Right forelimb (tissue), 1 donor: Measurements from ENCODE around the gene CAMSAP1.

Experiments
- DNase-seq: peaks from one replicate; pipeline ENCODE4 v3.0.0-alpha.2; 2018

CAMSAP1 gene

DNA sequence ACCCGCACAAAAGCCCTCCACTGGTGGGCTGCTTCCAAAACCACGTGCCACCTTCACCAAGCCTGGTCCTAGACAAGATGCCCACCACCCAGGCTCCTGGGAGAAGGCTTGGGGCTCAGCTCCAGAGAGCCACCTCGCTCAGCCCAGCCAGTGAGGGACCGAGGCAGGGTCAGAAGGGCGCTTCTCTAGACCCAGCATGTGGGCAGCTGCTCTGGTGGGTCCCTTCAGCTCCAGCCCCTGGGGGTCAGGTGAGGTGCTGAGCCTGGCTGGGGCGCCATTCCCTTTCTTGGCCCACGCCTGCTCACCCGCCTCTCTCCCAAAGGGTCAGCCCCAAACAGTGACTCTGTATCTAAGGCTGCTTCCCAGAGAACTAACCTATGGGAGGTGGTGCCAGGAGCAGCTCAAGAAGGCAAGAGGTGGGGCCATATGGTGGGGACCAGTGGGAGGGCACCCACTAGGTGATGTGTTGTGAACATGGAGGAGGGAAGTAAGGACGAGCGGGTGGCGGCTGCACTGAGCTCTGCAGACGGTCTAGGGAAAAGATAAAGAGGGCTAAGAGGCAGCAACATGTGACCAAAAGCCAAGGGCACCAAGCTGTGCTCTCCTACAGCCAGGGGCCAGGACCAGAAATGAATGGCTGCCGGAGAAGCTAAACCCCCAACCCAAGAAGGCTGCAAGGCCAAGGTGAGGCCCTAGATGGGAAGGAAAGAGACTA, 79.3 kb downstream of the CAMSAP1 start:
- no peak for DNase-seq

DNA sequence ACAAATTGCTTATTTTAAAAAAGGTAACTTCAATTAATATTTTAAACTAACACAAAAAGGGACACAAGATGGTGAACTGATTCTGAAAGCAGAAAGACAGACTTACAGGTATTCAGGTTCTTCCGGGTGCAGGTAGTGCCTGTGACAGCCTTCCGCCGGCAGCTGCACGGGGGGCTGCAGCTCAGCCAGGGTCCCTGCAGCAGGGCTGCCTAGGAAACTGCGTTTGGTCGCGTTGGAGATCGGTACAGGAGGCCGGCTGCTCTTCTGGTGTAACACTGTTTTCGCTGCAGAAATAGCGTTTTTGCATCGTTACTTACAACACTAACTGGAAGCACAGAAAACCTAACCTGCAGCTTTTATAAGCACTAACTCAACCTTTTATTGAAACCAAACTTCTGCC, 80.0 kb downstream of the CAMSAP1 start:
- no peak for DNase-seq

DNA sequence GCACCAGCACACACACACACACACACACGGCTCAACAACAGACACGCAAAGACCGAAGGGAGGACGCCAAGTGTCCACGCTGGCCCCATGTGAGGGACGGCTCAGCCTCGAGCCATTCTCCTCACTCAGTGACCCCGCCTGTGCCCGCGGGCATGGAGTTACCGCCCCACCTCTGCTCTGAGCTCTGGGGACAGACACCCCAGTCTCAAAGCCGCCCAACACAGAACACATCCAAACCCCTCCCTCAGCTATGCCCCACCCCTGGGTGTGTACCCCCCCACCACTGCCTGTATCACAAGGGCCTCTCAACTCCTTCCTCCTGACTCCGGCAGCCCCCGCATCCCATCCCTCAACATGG, 81.2 kb downstream of the CAMSAP1 start:
- DNase-seq, result no peak

DNA sequence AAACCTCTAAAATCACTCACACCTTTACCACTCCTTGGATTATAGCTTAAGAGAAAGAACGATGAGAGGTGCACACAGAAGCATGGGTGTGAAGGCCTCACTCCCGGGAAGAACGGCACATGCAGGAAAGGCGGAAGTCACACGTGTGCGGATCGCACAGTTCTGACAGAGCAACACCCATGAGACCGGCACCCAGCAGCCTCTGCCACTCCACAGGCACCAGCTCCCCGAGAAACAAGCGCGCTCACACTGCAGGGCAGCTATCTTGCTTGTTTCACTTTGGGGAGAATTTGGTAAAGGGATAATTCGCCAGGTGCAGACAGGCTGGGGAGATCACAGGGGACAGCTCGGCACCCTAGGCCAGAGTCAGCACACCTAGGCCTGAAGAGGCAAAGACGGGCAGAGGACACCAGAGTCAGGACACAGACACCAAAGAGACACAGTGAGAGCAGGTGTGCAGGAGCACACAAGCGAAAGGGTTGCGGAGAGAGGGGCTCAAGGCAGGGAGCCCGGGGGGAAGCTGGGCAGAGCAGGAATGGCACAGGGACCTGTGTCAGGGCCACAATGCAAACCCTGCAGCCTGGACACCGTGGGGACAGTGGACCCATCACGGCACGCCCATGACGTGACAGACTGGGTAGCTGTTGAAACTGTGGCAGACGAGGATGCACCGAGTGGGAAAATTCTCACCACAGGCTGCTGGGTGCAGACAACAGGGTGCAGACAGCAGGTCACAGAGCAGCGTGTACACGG, 81.7 kb downstream of the CAMSAP1 start:
- DNase-seq, result no peak

DNA sequence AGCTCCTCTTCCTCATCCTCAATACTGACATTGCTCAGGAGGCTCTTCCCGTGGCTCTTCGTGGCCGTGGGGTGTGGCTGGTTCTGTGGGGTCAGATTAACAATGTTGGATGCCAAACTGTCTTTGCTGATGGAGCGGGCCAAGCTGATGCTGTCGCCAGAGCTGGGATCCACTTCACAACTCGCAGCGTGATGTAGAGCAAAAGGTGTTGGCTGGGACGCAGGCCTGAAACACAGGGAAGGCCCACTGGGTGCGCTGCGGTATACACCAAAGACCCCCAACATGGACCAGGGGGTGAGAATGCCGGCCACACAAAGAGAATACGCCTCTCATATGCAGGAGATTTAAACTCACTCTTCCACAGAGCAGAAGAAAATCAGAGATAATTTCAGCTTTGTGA, 84.3 kb downstream of the CAMSAP1 start:
- DNase-seq, result no peak

DNA sequence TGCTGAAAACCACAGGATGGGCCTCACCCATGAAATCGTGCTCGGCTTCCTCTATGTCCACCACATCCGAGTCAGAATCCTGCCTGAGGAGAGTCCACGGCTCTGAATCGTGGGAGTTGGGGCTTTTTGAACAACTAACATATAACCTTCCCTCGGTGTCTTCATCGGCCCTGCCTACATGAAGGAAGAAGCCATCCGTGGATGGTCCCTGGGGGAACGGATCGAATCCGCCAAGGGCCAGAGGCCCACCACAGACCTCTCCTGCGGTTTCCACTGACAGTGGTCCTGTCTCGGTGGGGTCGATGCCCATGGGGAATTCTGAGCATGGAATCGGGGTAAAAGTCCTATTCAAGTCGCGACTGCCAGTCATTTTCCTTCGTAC, 85.0 kb downstream of the CAMSAP1 start:
- no peak for DNase-seq

DNA sequence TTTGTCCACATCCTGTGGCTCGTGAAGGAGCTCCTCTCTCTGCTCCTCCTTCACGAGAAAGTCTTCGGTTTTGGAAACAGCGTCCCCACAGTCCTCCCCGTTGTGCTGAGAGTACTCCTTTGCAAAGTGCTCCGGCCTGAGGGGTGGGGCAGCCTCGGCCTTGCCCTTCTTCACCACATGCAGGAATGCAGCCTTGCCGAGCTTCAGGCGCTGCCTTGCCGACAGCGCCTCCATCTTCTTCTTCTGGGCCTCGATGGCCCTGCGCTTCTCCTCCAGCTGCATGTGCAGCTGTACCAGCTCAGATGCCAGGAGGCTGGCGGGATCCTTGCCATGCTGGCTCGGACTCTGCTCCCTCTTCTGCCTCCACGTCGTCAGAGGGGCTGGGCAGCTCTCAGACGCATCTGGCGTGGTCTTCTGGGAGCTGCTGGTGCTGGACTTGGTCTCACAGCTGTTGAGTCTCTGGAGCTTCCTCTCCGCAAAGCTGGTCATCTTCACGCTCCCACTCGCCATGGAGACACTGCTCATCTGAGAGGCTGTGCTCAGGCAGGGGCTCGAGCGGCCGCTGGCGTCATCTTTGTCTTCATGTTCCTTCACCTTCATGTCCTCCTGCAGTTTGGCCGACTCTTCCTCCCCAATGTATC, 85.5 kb downstream of the CAMSAP1 start:
- DNase-seq, result no peak

DNA sequence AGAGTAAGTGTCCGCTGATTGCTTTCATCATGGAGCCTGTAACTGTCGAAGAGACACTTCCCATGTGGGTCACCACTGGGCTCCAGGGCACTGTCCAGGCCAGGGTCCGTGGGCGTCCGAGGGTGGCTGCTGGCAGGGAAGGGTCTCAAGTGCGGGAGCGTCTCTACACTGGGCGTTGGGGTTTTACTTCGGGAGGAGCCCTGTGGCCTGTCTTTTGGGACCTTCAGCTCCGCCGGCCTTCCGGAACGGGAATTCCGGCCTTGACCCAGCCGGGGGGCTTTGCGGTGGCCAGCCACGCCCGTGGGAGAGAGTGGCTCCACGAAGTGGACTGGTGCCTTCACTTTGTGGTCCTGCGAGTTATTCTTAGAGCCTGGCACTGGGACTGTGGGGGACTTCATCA, 86.2 kb downstream of the CAMSAP1 start:
- DNase-seq, result no peak

DNA sequence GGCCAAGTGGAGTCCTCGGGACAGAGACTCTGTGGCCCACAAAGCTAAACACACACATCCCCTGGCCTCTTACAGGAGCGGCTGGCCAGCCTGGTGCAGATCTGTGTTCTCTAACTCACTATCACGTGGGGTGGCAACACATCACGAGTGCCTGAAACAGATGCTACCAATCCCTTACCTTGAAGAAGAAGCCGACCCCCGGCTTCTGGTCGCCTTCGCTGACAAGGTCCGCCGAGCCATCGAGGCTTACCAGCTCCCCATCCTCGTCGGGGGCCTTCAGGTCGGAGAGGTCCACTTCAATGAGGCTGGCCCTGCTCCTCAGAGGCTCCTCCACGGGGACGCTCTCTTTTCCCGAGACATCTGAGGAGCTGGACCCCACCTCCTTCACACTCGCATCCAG, 86.7 kb downstream of the CAMSAP1 start:
- DNase-seq, result no peak

DNA sequence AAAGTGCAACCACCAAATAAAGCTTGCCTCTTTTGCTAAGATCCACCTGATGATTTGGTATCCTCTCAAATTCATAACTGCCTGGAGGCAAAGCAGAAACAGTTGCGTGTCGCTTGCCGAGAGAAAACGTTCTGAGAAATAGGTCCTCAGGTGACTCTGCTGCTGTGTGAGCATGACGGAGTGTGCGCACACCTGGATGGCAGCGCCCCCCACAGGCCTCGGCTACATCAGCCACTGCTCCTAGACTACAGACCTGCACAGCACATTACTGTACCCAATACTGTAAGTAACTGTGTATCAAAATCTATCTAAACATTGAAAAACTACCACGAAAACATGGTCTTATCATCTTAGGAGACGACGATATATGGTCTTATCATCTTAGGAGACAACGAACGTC, 87.4 kb downstream of the CAMSAP1 start:
- no peak for DNase-seq

DNA sequence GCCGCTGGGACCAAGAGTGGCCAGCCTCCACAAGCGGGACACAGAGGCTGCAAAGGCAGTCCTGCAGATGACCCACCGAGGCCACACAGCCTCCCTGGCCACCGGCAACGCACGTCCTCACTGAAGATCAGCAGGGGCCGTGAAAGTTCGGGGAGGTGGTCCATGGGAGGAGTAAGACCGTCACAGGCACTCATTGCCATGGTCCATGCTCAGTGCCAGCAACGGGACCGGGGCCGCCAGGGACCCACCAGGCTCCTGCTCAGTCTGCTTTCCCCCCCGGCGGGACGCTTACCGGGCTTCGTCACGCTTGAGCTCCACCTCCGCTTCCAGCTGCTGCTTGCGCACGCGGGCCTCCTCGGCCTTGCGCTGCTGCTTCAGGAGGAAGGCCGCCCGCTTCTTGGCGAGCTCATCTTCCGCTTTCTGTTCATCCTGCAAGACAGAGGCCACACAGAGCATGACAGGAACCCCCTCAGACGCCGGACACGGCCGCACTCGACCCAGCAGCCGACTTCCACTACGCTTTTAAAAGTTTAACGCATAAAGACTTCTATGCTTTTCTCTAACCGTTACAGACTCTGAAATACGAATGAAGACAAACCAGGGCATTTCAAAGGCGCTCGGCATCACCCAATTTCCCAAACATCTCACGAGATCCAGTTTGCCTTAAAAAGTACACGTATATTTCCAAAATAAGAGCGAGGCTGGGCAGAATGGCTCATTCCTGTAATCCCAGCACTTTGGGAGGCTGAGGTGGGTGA, 88.4 kb downstream of the CAMSAP1 start:
- no peak for DNase-seq

DNA sequence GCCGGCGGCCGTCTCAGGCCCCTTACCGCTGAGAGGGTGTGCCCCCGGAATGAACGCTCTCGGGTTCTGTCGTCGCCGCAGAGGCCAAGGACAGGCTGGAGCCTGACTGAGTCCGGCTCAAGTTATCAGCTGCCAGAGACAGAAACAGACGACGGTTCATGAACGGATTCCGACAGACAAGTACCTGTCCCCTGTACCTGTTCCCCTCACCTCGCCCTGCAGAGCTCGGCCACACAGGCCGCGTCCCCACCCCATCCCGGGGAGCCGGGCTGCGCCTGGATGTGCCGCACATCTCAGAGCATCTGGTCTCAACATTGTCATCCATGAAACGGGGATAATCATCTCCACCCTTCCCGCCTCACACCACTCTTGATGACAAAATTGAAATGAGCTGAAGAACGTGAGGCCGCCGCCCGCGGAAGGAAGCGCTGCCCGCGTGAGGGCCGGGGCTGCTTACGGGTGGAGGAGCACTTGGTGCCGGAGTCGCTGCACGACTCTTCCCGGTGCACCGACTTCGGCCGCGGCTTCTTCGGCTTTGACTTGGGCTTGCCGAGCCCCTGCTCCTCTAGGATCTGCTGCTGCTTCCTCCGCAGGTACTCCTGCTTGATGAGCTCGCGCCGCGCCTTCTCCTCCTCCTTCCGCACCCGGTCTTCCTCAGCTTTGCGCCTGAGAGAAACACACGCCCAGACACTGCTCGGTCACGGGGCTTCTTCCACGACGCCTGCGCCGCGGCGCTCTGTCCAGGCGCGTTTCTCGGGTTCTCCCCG, 89.2 kb downstream of the CAMSAP1 start:
- DNase-seq, result no peak

DNA sequence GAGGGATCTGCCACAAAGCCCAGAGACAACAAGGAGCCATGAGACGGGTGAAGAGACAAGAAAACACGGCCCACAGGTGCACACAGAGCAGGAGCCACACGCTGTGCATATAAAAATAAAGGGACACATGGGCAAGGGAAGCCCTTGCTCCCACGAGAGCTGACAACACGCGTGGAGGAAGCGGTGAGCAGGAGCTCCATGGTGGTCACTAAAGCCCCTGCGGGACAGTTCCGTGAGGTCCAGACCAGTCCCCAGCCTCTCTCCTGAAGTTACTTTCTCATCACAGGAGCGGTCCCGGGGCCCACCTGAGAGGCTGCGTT, 90.7 kb downstream of the CAMSAP1 start:
- no peak for DNase-seq

DNA sequence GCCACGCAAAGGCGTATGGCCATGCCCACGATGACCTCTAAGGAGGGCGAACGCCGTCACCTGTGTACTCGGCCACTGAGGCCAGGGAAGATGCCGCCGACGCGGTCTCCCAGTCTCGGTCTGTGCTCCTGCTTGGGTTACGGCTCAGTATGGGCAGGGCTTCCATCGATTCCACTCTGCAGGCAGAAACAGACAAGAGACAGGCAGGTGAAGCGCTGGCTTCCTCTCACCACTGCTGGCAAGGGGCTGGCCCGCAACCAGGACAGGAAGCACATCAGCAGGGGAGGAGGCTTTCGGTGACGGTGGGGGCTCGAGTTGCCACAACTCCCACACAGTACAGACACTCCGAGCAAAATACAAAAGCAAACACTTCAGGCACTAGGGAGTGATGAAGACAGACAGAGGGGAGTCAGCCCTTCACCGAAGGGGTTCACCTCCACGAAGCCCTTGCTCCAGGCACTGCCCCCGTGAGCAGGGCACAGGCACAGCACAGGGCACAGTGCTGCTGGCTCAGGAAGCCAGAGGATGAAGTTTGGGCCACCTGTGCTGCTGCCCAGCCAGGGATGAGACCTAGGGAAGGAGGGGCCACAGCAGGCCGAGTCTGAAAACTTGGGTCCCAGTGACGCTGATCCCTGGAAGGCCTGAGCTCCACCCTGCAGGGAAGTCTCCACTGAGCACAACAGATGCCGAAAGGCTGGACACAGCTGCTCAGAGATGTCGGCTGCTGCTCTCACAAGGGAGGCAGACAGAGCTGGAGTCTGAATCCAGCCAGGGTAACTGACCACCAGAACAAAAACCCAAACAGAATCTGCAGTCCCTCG, 91.3 kb downstream of the CAMSAP1 start:
- no peak for DNase-seq

DNA sequence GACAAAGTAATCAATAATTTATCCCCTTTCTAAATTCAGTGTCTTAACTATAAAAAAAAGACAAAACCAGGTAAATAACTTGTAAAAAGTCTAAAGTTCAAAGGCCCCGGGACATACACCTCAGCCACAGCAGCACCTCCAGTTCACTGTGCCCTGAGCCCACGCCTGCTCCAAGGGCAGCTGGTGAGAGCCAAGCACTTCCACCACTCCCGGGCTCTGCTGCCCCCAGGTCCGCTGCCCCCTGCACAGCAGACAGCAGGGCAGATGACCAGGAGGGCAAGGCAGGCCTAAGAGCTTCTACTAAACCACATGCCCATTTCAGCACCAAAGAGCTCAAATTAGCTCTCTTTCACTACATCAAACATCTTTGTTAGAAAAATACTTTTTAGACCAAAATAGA, 91.9 kb downstream of the CAMSAP1 start:
- no peak for DNase-seq

DNA sequence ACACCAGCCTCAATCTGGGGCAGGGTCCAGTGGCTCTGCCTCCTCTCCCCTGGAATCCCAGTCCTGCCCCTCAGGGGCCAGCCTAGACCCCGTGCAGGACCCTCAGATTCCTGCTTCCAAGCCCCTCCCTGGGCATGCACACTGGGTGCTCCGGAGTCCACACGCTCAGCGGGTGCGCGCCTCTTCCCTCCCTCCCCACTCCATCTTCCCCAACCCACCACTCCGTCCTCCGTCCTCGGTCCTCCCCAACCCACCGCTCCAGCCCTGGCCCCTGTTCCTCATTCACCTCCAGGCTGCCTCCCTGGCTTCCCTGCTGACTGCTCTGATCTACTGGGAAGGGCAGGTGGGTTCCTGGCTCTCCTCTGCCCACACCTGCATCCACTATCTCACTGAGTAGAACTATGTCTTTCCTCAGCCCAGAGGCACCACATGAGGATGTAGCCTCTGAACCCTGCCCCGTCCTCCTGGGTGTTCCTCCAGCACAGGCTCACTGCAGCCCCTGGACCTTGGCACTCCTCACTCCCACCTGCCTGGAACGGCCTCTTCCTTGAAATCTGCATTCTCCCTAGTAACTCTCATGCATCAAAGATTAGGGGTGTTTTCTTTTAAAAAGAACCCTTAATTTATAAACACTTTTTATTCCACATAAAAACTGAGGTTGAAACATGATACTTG, 92.8 kb downstream of the CAMSAP1 start:
- no peak for DNase-seq

DNA sequence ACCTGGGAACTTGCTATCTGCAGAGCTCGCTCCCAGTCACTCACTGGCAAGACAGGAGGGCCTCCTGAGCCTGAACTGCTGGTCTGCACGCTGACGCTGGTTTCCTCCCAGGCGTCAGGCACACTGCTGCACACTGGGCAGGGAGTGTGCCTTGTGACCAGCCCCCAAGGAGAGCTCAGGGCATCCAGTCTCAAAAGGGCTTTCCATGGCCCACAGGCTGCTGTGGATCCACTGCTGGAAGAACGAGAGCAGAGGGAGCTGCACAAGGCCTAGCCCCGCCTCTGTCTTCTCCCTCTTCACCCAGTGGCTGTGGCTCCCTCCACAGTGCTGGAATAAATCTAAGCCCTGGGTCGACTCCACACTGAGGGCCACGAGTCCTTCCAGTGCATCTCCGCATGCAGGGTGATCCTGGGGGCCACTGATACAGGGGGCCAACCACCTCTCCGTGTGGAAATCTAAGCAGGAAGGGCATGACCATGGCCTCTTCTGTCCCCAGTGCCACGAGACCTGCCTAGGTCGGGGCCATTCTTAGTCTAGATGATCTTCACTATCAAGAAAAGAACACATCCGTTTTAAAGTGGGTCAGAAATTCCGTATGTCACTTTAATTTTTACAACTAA, 93.6 kb downstream of the CAMSAP1 start:
- no peak for DNase-seq

DNA sequence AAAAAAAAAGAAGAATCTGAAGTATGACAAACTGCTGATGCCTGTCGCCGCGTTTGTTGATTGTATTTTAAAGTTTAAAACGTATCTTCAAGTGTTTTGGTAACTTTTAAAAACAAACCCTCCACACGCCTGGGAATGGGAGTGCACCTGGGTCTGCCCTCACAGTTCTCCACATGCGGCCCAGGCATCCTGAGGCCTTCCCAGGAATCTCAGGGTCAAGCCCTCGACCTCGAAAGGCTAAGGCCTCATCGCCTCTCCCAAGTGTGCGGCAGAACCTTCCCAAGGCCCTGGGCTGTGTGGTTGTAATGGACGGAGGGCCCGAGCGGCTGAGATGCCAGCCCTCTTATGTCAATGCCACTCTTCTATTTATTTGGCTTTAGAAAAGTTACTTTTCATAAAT, 94.4 kb downstream of the CAMSAP1 start:
- no peak for DNase-seq

DNA sequence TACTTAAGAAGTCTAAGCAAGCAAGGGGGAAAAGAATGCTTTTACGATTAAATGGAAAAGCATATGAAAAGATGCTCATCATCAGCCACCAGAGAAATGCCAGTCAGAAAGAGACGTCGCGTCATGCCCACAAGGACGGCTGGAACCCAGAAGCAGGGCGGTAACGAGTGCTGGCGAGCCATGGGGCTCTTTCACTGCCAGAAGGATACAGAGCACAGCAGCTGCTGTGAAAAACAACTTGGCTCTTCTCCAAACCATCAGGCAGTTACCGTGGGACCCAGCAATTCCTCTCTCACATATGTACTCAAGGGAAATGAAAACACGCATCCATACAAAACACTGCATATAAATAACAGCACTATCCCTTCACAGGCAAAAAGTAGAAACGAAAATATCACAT, 95.5 kb downstream of the CAMSAP1 start:
- DNase-seq, result no peak

DNA sequence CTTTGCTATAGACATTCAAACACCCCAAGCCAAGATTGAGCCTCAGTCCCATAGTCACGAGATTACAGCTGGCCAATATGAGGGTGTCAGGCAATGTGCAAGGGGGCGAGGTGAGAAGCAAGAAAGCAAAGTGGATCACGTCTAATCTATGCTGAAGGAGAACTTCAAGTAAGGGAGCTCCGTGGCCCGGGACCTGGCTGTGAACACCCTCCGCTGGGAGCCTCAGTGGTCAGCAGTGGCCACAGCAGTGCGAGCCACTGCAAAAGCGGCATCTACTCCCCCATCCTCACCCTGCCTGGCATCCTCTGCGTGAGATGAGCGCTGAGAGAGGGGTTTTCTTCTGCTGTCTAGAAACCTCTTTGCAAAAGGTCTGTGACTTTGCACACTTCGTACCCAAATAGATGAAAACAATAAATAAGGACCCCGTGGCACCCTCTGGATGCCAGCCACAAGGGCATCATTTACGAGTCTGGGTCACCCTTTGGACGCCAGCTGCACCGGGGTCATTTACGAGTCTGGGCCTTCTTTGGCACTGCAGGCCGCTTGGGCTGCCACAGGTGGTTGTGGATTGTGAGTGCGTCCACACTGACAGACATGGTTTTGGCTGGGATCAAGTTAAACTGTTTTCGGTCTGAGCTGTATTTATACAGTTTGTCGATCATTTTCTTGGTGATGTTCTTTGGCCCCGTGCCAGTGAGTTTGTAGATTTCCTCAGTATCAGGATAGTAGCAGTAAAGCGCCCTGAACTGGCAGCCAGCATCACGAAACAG, 96.4 kb downstream of the CAMSAP1 start:
- no peak for DNase-seq
